Measurements from ENCODE around the gene ZBTB1. TPM values are rescaled to one million over a fixed set of nuclear protein-coding genes. Genes with fewer than 3 reads are reported as not detected.

The ZBTB1 gene
- total and polyA plus RNA-seq, 10 of the 15 experiments (the other 5 are each of a cell fraction or from before 2014, with no cell fraction given), result 12.3 to 127 (median 40.0) TPM

DNA sequence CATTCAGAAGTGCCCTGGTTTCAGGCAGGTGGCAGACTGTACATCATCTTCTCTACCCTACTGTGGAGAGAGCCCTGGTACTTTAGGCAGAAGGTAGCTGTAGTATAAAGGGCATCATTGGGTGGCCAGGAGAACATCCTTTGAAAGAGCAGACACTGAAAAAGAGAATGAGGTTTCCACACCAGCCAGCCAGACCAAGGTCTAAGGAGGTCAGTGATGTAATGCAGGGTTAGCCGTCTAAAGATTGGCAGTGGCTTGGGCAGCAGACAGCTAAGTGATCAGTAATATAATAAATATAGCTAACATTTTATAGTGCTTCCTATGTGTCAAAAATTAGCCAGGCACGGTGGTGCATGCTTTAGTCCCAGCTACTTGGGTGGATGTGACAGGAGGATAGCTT is 12.9 kb upstream of the ZBTB1 start:
- WGBS (ENCODE audit: insufficient coverage, insufficient replicate concordance, low lambda C conversion rate, missing lambda C conversion rate), result 95% methylated on average over 2 of the region's 2 CpGs
- H3K36me3 ChIP-seq (ENCODE audit: control insufficient read depth in 2 of 2, insufficient read depth in 2 of 2, low read length in 1 of 2), result peaks cover 4 to 25% of the 10 kb centered on the region in 2 experiments; a peak in 2 of 4 replicates
- DNase-seq (ENCODE audit: low read depth, low spot score) (no peak), ATAC-seq (no peak), FAIRE-seq (no peak)
- H3K9ac ChIP-seq (ENCODE audit: control insufficient read depth, insufficient read depth, low read length), result no peak overlapping the region
- no peaks in the 10 kb centered on the region for H3K9me3 ChIP-seq (replicated peaks; ENCODE audit: control insufficient read depth, insufficient read depth, low read length)
- ChIA-PET RAD21 (ENCODE audit: unreplicated experiment) (interaction anchor here (0.8 to 1.7 kb wide), 3 partner anchors 18 to 148 kb away, joined by 3 read pairs; no protein-coding TSS in a partner anchor), SMC1A (ENCODE audit: uncharacterized antibody, unreplicated experiment) (interaction anchor here (1.2 to 3.2 kb wide), 8 partner anchors 10 to 148 kb away, joined by 3 to 10 read pairs (median 4); partner anchors contain the start of gene MTHFD1), POLR2A (interaction anchor here (0.6 to 1.6 kb wide), 4 partner anchors 9 to 613 kb away, joined by 4 to 7 read pairs (median 6); partner anchors contain the start of gene ZBTB25), CTCF (interaction anchor here (0.9 to 10.2 kb wide), 3 partner anchors 17 to 62 kb away, joined by 4 to 72 read pairs (median 14); no protein-coding TSS in a partner anchor)
- TF ChIP-seq MTA3 (IDR thresholded peaks at IDR 0.05; ENCODE audit: borderline replicate concordance, low read length) (no peak), HDAC2 (IDR thresholded peaks at IDR 0.05) (no peak)
- in situ Hi-C loops (cut with MboI), result no loop called here
- intact Hi-C loops (cut with micrococcal nuclease; ENCODE audit: unreplicated experiment), result no loop called here
- no peak overlapping the region for H3K27ac ChIP-seq (ENCODE audit: control insufficient read depth, insufficient read depth)
- H3K79me2 ChIP-seq (ENCODE audit: control insufficient read depth, insufficient read depth, low read length), result peaks cover 15% of the 10 kb centered on the region
- no peaks in the 10 kb centered on the region for H3K4me1 ChIP-seq (ENCODE audit: control insufficient read depth, insufficient read depth, low read length)
- no peaks in the 10 kb centered on the region for H3K27me3 ChIP-seq (replicated peaks in 1 of 2; ENCODE audit: control insufficient read depth in 2 of 2, insufficient read depth in 2 of 2, low read length in 1 of 2)
- H4K20me1 ChIP-seq (ENCODE audit: control insufficient read depth, insufficient read depth), result no peaks in the 10 kb centered on the region
- no TSS peak for BruUV-seq (replicated peaks)
- no peak overlapping the region for H2AFZ ChIP-seq (ENCODE audit: control insufficient read depth, low read depth, low read length)
- no peak overlapping the region for H3K4me2 ChIP-seq (ENCODE audit: control insufficient read depth, insufficient read depth)
- H3K4me3 ChIP-seq, result no peak overlapping the region

DNA sequence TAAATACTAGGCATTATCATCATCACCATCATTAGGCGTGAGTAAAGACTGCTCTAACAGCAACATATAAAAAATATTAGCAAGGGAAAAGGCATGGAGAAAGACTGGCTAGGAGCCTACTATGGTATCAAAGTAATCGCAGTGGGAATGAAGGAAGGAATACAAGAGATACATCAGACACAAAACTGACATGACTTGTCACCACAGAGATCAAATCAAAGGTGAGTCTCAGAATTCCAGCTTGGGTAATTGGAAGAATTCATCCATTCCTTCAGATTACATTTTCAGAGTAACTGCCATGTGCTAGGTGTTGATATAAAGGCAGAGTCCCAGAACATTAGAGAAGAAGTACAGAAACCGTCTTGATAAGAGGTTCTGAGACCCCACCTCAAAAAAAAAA is 11.1 kb upstream of the ZBTB1 start:
- Histone ChIP-seq H4K20me1 (ENCODE audit: control insufficient read depth, insufficient read depth) (no peaks in the 10 kb centered on the region), H3K27ac (ENCODE audit: control insufficient read depth, insufficient read depth) (no peak overlapping the region), H3K9ac (ENCODE audit: control insufficient read depth, insufficient read depth, low read length) (no peak overlapping the region), H3K79me2 (ENCODE audit: control insufficient read depth, insufficient read depth, low read length) (peaks cover 31% of the 10 kb centered on the region), H3K36me3 (ENCODE audit: control insufficient read depth in 2 of 2, insufficient read depth in 2 of 2, low read length in 1 of 2) (peaks cover 0 to 16% of the 10 kb centered on the region in 2 experiments; a peak in 1 of 4 replicates), H3K4me1 (ENCODE audit: control insufficient read depth, insufficient read depth, low read length) (no peaks in the 10 kb centered on the region), H3K9me3 (replicated peaks; ENCODE audit: control insufficient read depth, insufficient read depth, low read length) (no peaks in the 10 kb centered on the region), H3K4me3 (no peak overlapping the region), H3K4me2 (ENCODE audit: control insufficient read depth, insufficient read depth) (no peak overlapping the region), H2AFZ (ENCODE audit: control insufficient read depth, low read depth, low read length) (no peak overlapping the region), H3K27me3 (replicated peaks in 1 of 2; ENCODE audit: control insufficient read depth in 2 of 2, insufficient read depth in 2 of 2, low read length in 1 of 2) (no peaks in the 10 kb centered on the region)
- TF ChIP-seq ASH2L (IDR thresholded peaks at IDR 0.05; ENCODE audit: borderline replicate concordance, low read depth) (no peak), CHD1 (IDR thresholded peaks at IDR 0.05; ENCODE audit: low read depth, low read length) (no peak), KDM1A (IDR thresholded peaks at IDR 0.05; ENCODE audit: borderline replicate concordance) (no peak), SIX5 (IDR thresholded peaks at IDR 0.05; ENCODE audit: low read depth, low read length, severe bottlenecking) (no peak)
- TF ChIP-seq, protein P1, sequence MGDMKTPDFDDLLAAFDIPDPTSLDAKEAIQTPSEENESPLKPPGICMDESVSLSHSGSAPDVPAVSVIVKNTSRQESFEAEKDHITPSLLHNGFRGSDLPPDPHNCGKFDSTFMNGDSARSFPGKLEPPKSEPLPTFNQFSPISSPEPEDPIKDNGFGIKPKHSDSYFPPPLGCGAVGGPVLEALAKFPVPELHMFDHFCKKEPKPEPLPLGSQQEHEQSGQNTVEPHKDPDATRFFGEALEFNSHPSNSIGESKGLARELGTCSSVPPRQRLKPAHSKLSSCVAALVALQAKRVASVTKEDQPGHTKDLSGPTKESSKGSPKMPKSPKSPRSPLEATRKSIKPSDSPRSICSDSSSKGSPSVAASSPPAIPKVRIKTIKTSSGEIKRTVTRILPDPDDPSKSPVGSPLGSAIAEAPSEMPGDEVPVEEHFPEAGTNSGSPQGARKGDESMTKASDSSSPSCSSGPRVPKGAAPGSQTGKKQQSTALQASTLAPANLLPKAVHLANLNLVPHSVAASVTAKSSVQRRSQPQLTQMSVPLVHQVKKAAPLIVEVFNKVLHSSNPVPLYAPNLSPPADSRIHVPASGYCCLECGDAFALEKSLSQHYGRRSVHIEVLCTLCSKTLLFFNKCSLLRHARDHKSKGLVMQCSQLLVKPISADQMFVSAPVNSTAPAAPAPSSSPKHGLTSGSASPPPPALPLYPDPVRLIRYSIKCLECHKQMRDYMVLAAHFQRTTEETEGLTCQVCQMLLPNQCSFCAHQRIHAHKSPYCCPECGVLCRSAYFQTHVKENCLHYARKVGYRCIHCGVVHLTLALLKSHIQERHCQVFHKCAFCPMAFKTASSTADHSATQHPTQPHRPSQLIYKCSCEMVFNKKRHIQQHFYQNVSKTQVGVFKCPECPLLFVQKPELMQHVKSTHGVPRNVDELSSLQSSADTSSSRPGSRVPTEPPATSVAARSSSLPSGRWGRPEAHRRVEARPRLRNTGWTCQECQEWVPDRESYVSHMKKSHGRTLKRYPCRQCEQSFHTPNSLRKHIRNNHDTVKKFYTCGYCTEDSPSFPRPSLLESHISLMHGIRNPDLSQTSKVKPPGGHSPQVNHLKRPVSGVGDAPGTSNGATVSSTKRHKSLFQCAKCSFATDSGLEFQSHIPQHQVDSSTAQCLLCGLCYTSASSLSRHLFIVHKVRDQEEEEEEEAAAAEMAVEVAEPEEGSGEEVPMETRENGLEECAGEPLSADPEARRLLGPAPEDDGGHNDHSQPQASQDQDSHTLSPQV (IDR thresholded peaks at IDR 0.05), result no peak
- FAIRE-seq, result no peak
- RAD21 ChIA-PET (ENCODE audit: unreplicated experiment), result interaction anchor here (1.3 to 1.7 kb wide), 2 partner anchors 10 to 17 kb away, joined by 6 to 7 read pairs; no protein-coding TSS in a partner anchor
- no peak for ATAC-seq
- SMC1A ChIA-PET (ENCODE audit: uncharacterized antibody, unreplicated experiment), result interaction anchor here (0.9 to 6.4 kb wide), 3 partner anchors 8 to 30 kb away, joined by 4 to 51 read pairs (median 8); no protein-coding TSS in a partner anchor
- BruUV-seq (replicated peaks), result no TSS peak
- CTCF ChIA-PET, result interaction anchor here (0.6 to 6.3 kb wide), 7 partner anchors 9 to 1052 kb away, joined by 3 to 32 read pairs (median 4); no protein-coding TSS in a partner anchor
- 67% methylated on average over 3 of the region's 3 CpGs for WGBS (ENCODE audit: insufficient coverage, insufficient replicate concordance, low lambda C conversion rate, missing lambda C conversion rate)
- POLR2A ChIA-PET, result interaction anchor here (1.4 kb wide), 1 partner anchor 18 kb away, joined by 3 read pairs; no protein-coding TSS in a partner anchor
- intact Hi-C loops (cut with micrococcal nuclease; ENCODE audit: unreplicated experiment), result no loop called here
- no peak for DNase-seq (ENCODE audit: low read depth, low spot score)
- in situ Hi-C loops (cut with MboI), result no loop called here

Data from GM12878 (cell line).